NT2/D1 (cell line): ENCODE data around the gene SCAMP4.

Experiments
- YY1 ChIP-seq: IDR thresholded peaks from 2 replicates; pipeline ENCODE4 v1.6.1; 2011; ENCODE audit not compliant: insufficient read length, insufficient read depth
- ZNF274 ChIP-seq: IDR thresholded peaks from 2 replicates; pipeline ENCODE4 v1.6.1; 2011; ENCODE audit warnings: mild to moderate bottlenecking, low read depth, low read length

- TF ChIP-seq ZNF274 (no peak), YY1 (no peak)
Observed at GRCh38 chr19:1933244-1933643, 28.0 kb downstream of the SCAMP4 start.
